GM19467 (cell line): Measurements from ENCODE around the gene ABLIM2.

ENCODE experiments used
- ATAC-seq: cut with Tn5 transposase; IDR thresholded peaks from one replicate; pipeline ENCODE4 v1.9.1; 2021; ENCODE audit warnings: mild to moderate bottlenecking, moderate library complexity; ENCODE audit not compliant: unreplicated experiment

ABLIM2 gene

DNA sequence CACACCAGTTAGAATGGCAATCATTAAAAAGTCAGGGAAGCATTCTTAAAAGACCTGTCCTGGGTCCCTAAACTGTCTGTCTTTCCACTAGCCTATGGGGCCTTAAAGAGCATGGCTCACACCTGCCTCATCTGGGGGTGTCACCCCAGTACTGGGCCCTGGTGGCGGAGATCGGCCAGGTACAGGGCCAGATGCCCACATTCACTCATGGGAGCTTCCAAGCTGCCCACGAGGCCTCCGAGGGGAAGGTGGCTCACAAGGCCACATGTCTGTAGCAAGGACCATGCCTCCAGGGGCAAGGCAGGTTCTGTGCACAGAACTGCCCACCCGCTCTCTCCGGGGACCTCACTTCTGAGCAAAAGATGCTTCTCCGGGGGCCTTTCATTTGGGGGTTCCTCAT, 163.5 kb downstream of the ABLIM2 start:
- no peak for ATAC-seq

DNA sequence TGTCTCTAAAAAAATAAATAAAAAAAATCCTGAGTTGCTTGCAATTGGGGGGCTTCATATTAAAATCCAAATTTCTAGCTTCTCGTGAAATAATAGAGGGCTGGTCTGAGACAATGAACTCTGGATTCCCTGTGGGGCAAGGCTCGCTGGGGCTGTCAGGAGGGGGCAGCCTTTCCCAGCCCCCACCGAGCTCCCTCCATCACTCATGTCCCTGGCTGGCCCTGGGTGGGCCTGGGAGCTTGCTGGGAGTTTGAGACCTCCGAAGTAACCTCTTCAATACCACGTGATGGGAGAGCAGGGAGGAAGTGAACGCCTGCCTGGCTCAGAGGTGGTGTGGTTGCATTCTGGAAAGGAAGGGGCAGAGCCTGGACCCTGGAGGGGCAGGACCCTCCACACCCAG, 164.9 kb downstream of the ABLIM2 start:
- no peak for ATAC-seq

DNA sequence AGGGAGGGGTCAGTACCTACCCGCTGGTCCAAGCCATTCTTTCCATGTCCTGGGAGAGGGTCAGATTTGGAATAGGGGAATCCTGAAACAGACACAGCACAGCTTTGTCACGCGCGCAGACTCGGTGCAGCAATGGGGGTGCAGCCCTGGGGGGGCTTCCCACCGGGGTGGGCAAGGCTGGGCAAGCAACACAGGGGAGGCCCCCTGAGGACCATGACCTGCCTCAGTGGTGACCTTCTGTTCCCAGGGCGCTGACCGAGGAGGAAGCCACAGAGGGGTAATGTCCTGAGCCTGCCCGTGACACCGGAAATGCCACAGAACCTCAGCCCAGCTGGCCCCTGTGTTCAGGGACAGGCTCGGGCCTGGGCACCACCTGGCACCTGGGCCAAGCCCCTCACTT, 165.8 kb downstream of the ABLIM2 start:
- ATAC-seq = no peak

DNA sequence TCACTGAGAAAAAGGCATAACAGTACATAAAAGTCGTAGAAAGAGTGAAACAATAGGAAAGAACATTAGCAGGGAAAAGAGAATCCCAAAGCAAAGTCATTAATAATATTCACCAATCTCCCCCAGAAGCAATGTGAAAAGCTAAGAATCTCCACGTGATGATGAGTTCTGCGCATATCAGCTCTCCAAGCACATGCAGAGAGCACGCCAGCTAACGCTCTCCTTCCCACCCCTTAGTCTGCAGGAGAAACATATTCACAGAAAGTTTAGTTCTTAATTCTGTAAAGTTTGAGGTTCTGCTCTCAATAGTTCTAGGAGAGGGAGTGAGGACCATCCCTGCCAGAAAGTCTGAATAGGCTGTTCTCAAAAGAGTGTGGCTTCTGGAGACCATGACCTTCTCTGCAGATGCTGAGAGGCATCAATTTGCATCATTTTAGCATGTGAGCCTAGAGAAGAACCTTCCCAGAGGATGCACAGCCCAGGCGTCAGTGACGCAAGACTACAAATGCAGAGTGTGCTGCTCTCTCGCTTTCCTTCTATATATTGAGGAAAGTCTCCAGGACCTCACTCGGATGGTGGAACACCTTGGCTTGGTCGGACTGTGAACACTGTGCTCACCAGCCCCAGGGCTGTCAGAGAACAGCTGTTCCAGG, 167.7 kb downstream of the ABLIM2 start:
- ATAC-seq = no peak

DNA sequence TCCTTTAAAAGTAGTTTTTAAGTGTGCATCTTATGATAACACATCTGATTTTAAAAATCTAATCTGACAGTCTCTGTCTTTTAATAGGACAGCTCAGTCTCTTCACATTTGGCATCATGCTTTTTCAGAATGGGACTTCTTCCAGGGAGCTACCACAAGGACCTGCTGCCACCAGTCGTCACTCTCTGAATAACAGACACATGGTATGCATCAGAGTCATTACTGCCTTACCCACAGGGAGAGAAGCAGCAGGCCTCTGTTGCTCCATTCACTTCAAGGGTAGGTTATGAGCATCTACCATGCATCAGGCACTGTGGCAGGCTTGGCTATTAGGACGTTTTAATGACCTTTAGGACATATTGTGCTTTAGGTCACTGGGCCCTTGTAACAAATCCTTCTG, 169.0 kb downstream of the ABLIM2 start:
- ATAC-seq = no peak

DNA sequence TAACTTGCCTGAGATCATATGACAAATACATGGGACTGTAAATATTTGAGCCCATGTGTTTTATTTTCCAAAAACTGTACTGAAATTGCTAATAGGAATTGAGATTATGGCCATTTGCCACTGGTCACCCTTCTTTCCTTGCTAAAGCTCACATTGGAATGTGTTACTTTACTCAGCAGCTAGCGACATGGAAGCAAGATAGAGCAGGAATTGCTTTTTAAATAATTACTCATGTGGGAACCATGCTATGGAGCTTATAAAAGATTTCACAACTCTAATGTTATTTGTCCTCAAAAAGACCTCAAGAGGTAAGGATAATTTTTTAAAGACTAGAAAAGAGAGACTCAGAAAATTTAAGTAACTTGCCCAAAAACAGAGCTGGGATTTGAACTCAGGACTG, 170.2 kb downstream of the ABLIM2 start:
- no peak for ATAC-seq

DNA sequence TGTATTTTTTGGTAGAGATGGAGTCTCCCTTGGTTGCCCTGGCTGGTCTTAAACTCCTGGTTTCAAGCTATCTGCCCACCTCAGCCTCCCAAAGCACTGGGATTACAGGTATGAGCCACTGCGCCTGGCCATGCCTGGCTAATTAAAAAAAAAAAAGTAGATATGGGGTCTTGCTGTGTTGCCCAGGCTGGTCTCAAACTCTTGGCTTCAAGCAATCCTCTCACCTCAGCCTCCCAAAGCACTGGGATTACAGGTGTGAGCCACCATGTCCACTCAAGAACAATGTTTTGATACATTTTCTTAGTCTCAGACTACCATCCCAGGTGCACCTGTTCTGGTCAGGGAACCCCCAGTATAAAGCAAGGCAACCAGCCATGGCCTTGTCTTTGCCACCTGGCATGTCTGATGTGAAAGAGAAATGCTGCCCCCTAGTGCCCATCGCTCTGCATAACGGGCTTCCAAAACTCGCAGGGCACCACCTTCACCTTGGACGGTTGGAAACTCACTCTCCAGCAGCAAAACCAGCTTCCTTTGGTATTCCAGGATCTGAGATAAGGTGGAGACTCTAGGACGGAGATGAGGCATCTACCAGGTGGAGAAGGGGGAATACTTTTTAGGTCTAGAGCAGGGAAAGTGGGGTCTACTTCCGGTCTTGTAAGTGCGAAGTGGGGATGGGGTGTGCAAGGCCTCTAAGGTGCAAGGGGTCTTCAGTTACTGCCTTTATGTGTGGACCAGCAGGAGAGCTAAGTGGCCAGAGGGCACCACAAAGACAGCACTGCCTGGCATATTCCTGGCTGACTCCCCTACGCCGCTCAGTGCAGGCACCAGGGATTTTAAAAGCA, 171.2 kb downstream of the ABLIM2 start:
- ATAC-seq = peak; percentile 74

DNA sequence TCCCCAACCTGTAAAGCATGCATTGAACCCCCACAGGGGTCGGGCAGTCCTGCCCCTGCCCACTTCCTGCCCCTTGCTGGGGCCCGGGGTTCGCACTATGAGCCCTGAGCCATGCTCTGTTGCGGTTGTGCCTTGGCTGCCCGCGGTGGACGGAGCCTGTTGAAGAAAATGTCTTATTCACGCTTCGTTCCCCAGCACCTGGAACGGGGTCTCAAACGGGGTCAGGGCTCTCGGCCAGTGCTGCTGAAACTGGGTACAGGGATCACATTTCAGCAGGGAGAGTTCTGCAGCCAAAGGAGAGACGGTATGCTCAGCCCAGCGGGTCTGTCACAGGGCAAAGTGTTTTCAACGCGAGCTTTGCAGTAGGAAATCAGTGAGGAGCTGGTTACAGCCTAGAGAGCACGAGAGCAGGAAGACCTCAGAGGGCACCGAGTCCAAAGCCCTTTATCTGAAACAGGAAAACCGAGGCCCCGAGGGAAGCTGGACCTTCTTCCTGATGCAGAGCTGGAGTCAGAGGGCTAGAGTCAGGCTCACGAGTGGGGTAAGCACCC, 172.6 kb downstream of the ABLIM2 start:
- no peak for ATAC-seq

DNA sequence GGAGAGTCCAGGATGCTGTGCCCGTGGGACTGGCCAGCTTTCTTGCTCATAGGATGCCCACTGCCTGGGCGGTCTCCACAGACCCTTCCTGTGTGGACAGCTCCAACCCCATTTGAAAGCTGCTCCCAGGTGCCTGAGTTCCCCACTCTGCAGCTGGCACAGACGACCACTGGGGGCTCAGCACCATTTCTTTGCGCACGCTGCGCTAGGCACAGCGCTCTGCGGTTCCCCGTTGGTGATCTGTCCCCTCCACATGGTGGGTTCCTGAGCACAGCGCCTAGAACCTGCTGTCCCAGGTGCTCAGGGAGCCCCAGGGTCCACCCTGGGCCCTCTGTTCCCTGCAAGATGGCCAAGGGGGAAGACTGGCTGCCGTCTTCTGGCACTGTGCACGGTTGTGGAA, 173.5 kb downstream of the ABLIM2 start:
- no peak for ATAC-seq

DNA sequence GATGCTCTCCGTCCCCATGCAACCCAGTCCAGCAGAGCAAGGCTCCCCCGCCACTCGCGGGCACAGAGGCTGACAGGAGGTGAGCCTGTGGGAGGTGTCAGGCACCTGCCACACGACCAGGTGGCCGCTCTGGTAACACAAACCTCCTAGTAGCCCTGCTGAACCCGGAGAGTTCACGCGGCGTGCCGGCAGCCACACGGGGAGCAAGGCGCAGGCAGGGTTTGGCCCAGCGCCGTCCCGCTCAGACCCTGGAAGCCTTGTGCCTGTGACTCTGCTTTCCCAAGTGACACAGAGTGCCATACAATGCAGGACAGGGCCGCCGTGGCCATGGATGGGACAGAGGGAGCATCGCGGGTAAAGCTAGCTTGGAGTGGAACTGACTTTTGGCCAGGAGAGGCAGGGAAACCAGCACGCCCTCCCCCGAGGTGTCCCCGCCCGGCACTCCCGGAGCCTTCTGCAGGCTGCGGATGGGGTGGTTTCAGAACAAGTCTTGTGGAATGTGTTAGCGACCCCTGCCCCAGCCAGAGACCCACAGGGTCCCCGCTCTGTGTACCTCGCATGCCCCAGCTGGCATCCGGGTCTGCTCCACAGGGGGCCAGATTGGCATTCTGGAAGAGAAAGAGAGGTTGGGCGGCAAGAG, 174.2 kb downstream of the ABLIM2 start:
- no peak for ATAC-seq

DNA sequence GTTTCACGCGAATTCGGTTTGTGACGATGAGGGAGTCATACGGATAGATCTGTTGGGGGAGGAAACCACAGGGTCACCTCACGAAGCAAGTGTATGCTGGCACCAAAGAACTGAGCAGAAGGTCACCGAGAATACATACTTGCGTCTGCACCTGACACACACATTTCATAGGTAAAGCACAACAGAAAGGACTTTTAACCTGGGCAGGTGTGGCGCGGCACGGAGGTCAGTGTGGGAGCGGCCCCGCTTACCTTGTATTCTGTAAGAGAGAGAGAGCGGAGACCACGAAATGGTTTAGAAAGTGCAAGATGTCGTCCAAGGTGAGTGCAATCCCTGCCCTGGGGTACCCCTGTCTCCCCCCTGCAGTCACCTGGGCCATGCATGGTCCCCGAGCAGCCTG, 175.3 kb downstream of the ABLIM2 start:
- no peak for ATAC-seq

DNA sequence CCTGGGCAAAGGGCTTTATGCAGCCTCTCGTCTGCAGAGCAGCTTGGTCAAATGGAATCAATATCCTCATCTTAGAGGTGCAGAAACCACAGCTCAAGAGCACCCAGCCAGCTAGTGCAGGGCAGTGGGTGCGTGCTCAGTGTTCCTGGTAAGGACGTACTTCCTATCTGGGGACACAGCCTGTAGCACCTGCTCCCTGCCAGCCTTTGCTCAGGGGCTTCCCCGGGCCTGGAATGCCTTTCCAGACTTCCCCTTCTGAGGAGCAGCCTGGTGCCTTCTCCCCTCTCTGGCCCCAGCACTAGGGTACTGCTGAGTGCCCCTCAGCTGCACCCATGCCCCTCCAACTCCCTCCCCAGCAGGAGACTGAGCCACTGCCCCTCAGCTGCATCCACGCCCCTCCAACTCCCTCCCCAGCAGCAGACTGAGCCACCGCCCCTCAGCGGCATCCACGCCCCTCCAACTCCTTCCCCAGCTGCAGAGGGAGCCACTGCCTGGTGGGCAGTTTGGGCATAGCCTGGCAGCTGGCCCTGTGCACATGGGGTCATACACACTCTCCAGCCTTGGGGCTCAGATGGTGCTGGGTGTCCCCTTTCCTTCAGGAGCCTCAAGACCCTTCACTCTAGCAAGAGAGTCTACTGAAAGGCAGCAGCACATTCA, 176.7 kb downstream of the ABLIM2 start:
- no peak for ATAC-seq

DNA sequence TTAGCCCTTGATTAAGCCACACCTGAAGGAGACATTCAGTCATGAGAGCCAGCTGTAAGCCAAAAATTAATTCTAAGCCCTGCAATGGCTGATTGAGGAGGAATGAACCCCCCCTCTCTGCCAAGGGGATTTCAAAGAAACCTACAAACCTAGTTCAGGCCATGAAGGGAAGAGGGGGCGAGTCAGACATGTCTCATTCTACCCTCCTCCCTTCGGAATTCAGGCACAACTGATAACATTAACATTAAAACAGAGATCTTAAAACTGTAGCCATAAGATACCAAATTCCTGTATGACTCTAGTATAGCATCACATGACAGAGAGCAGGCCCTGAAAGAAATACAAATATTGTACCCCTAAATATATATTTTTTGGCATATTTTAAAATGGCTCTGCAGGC, 178.6 kb downstream of the ABLIM2 start:
- no peak for ATAC-seq

DNA sequence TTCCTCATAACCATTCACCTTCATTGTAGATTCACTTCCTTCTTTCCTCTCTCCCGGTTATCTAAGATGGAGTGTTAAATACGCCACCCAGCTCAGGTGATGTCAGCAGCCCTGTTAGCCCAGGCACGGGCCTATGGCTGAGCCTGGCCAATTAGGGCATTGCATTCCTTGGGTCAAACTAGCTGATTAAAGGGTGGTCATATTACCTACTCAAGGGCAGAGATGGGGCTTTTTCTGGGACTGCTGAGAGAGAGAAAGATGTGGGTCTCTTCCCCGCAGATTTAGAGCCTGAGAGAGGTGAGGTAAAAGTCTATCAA, 179.0 kb downstream of the ABLIM2 start:
- ATAC-seq = no peak

DNA sequence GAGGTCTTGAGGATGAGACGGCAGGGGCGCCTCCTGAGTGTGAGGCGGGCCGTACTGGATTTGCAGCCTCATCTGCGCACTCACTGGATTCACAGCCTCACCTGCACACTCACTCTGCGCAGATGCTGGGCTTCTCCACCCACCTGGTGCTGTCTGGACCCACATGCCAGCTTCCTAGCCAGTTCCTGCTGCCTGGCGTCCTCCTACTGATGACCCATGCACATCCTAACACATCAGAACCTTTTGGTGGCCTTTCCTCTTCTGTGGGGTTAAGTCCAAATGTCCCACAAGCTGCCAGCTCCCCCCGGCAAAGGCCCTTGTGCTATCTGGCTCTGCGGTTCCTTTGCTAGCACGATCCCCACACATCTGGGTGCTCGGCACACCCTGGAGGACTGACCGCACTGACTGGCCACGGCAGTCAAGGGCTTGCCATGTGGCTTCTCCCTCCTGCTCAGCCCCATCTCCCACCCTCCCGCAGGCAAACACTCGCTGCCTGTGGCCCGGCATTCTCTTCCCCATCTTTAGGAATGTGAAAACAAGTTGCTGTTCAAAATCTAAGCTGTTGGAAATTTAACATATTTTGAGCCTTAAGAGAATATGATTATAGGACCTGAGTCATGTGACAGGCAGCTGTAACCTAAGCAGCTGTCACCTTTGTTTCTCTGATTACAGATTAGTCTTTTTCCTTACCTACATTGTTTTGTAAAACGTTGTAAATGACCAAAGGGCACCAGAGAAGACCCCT, 179.5 kb downstream of the ABLIM2 start:
- ATAC-seq = no peak

DNA sequence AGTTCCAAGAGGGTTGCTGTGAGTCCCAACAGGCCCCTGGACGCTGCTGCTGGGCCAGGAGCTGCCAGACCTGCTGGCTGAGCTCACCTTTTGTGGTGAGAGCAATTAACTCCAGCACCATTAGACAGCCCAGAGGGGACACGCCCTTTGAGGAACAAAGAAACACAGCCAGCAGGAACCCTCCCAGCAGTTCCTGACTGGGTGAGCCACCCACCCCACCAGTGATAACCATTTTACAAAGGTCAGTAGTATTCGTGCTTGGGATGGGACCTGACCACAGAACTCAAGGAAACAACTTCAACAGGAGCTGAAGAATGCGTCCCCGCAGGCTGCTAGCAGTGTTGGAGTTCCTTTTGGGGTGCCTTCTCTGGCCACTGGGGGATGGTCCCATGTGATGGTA, 180.1 kb downstream of the ABLIM2 start:
- no peak for ATAC-seq

DNA sequence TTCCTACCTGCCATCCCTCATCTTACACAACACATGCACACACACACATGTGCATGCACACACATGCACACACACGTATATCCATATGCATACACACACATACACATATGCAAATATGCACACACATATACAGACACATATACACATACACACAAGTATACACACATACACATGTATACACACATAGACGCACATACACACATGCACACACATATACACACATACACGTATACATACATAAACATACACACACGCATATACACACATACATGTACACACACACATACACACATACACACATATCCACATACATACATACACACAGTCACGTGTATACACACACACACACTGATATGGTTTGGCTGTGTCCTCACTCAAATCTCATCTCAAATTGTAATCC, 182.0 kb downstream of the ABLIM2 start:
- no peak for ATAC-seq

DNA sequence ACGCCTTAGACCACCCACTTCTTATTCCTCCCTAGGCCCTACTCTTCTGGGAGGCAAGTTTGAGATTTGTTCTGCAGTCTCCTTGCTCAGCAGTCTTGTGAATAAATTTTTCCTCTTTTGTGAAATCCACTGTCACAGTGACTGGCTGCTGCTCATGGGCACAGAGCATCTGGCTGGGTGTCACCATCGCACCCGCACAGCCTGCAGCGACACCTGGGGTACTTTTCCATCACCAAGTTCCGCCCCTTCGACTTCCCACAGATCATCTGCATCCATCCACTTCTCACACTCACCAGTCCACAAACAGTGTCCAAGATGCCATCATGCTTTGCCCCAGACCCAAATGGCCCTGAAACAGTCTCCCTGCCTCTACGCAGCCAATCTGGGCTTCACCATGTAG, 182.6 kb downstream of the ABLIM2 start:
- no peak for ATAC-seq

DNA sequence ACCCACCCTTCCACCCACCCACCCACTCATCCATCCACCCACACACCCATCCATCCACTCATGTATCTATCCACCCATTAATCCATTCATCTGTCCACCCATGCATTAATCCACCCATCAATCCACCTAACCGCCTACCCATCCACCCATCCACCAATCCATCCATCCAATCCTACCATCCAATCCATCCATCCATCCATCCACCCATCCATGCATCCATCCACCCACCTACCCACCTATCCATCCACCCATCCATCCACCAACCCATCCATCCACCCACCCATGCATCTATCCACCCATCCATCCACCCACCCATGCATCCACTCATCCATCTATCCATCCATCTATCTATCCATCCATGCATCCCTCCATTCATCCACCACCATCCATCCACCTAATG, 184.2 kb downstream of the ABLIM2 start:
- no peak for ATAC-seq

DNA sequence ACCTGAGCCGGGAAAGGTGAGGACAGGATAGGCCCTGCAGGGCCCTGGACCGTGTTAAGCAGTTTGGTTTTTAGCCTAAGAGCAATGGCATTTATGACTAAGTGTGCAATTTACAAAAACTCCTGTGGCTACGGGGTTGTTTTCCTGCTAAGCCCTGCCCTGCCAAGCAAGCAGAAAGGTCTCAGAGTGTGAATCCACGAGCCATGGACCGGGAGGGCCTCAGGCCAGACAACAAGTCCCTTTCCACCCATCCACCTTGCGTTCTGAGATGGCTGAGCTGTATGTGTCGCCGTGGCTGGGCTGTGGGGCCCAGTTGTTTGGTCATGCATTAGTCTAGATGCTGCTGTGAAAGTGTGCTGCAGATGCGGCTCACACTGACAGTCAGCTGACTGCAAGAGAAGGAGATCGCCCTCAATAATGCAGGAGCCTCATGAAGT, 185.1 kb downstream of the ABLIM2 start:
- no peak for ATAC-seq
